ENCODE results near the gene CHAT.

CHAT gene

DNA sequence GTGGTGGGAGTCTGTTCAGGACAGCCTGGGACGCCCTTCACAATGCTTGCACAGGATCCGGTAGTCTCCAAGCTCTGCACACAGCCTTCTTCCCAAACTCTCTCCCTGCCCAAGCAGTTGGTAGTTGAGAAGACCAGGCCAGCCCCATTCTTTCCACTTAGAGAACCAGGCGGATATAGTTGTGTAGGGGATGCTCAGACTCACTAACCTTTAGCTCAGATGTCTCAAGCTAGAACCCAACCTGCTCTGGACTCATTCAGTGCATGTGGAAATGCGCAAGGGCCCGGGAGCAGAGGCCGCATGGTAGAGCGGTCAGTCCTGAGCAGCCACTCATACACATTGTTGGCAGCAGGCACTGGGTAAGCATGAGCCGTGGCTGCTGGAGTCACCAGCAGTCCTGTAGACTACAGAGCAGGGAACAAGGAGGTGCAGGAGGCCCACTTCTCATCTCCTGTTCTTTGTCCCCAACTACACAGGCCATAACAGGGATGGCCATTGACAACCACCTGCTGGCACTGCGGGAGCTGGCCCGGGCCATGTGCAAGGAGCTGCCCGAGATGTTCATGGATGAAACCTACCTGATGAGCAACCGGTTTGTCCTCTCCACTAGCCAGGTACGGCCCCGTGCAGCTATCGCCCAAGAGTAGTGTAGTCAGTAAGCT is 48.5 kb downstream of the CHAT start:
- Histone ChIP-seq H3K9me3 (replicated peaks; ENCODE audit: insufficient read depth, low read length) (no peaks in the 10 kb centered on the region), H3K79me2 (ENCODE audit: low read length) (no peaks in the 10 kb centered on the region), H3K4me2 (ENCODE audit: low read depth, low read length) (no peak overlapping the region), H3K4me1 (ENCODE audit: low read length) (no peaks in the 10 kb centered on the region), H3K9me2 (replicated peaks; ENCODE audit: insufficient read depth, low read length) (no peaks in the 10 kb centered on the region), H3K27me3 (replicated peaks; ENCODE audit: insufficient read depth, low read length) (no peaks in the 10 kb centered on the region), H2AFZ (ENCODE audit: low read length) (no peak overlapping the region), H3F3A (ENCODE audit: insufficient read depth, low read length) (no peaks in the 10 kb centered on the region), H3K4me3 (ENCODE audit: low read length) (no peak overlapping the region), H3K9ac (ENCODE audit: low read length) (no peak overlapping the region), H4K20me1 (ENCODE audit: insufficient read depth, low read length) (no peaks in the 10 kb centered on the region), H3K36me3 (replicated peaks; ENCODE audit: insufficient read depth, low read length) (no peaks in the 10 kb centered on the region), H3K27ac (ENCODE audit: low read length) (no peak overlapping the region)
- TF ChIP-seq EZH2phosphoT487 (IDR thresholded peaks at IDR 0.05; ENCODE audit: low read length) (no peak), EZH2 (optimal IDR thresholded peaks at IDR 0.05; ENCODE audit: low read depth, low read length) (no peak)
- TF ChIP-seq, protein P1, sequence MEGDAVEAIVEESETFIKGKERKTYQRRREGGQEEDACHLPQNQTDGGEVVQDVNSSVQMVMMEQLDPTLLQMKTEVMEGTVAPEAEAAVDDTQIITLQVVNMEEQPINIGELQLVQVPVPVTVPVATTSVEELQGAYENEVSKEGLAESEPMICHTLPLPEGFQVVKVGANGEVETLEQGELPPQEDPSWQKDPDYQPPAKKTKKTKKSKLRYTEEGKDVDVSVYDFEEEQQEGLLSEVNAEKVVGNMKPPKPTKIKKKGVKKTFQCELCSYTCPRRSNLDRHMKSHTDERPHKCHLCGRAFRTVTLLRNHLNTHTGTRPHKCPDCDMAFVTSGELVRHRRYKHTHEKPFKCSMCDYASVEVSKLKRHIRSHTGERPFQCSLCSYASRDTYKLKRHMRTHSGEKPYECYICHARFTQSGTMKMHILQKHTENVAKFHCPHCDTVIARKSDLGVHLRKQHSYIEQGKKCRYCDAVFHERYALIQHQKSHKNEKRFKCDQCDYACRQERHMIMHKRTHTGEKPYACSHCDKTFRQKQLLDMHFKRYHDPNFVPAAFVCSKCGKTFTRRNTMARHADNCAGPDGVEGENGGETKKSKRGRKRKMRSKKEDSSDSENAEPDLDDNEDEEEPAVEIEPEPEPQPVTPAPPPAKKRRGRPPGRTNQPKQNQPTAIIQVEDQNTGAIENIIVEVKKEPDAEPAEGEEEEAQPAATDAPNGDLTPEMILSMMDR (IDR thresholded peaks at IDR 0.05; ENCODE audit: low read length), result no peak
- DNase-seq, result no peak

DNA sequence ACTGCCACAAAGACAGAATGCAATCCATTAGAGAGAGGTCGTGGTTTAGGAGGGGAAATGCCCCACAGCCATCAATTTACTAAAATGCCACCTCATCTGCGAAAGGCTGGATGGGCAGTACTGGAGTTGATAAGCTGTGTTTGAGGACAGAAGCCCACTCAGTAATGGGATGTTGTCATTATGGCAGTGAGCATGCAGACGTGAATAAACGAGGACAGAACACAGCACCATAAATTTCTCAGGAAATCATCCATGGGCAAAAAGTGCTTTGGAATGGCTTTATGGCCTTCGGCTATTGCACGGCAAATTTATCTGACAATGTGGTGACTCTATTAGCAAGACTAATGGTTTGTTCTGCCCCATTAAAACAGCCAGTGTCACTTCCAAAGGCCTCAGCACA is 49.8 kb downstream of the CHAT start:
- Histone ChIP-seq H3K27me3 (replicated peaks; ENCODE audit: insufficient read depth, low read length) (no peaks in the 10 kb centered on the region), H3K4me2 (ENCODE audit: low read depth, low read length) (no peak overlapping the region), H3K4me3 (ENCODE audit: low read length) (no peak overlapping the region), H3K36me3 (replicated peaks; ENCODE audit: insufficient read depth, low read length) (no peaks in the 10 kb centered on the region), H3K79me2 (ENCODE audit: low read length) (no peaks in the 10 kb centered on the region), H3K27ac (ENCODE audit: low read length) (no peak overlapping the region), H3K9ac (ENCODE audit: low read length) (no peak overlapping the region), H2AFZ (ENCODE audit: low read length) (no peak overlapping the region), H3K9me2 (replicated peaks; ENCODE audit: insufficient read depth, low read length) (no peaks in the 10 kb centered on the region), H3K9me3 (replicated peaks; ENCODE audit: insufficient read depth, low read length) (no peaks in the 10 kb centered on the region), H4K20me1 (ENCODE audit: insufficient read depth, low read length) (no peaks in the 10 kb centered on the region), H3F3A (ENCODE audit: insufficient read depth, low read length) (no peaks in the 10 kb centered on the region), H3K4me1 (ENCODE audit: low read length) (no peaks in the 10 kb centered on the region)
- TF ChIP-seq, protein P1 (IDR thresholded peaks at IDR 0.05; ENCODE audit: low read length), result no peak
- TF ChIP-seq EZH2 (optimal IDR thresholded peaks at IDR 0.05; ENCODE audit: low read depth, low read length), result no peak
- no peak for TF ChIP-seq EZH2phosphoT487 (IDR thresholded peaks at IDR 0.05; ENCODE audit: low read length)
- no peak for DNase-seq

DNA sequence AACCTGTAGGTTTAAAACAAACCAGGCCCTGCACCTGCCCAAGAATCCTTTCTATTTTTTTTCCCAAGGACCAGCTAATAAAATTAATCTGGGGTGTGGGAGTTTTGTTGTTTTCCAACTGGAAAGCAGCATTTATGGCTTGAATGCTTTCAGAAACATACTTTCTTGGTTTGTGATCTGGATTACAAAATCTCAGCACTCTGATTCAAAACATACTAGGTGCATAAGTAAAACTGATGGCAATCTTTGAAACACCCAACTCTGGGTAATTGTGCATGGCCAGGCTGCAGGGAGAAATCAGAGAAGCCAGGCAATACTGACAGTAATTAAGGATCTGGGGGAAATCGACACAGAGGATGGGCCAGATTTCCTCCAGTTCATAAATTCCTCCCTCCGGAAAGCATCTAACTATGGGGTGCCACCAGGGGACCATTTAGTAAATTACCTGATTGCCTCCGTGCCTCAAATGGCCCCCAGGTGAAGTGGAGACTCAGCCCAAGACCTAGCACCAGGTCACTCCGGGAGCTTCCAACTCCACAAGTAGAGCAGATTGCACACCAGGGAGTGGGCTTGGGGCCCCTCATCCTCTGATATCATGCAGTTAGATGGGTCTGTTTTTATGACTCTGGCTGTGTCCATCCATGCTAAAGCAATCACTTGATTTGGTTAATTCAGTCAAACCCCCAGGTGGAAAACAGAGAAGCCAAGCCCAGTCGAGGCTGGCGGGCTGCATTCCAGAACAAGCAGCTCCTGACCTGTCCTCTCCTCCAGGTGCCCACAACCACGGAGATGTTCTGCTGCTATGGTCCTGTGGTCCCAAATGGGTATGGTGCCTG is 50.4 kb downstream of the CHAT start:
- TF ChIP-seq, protein P1 (IDR thresholded peaks at IDR 0.05; ENCODE audit: low read length), result no peak
- TF ChIP-seq EZH2 (optimal IDR thresholded peaks at IDR 0.05; ENCODE audit: low read depth, low read length), result no peak
- TF ChIP-seq EZH2phosphoT487 (IDR thresholded peaks at IDR 0.05; ENCODE audit: low read length), result no peak
- Histone ChIP-seq H3K4me2 (ENCODE audit: low read depth, low read length) (no peak overlapping the region), H3K27ac (ENCODE audit: low read length) (no peak overlapping the region), H3F3A (ENCODE audit: insufficient read depth, low read length) (no peaks in the 10 kb centered on the region), H3K9ac (ENCODE audit: low read length) (no peak overlapping the region), H3K27me3 (replicated peaks; ENCODE audit: insufficient read depth, low read length) (no peaks in the 10 kb centered on the region), H3K9me3 (replicated peaks; ENCODE audit: insufficient read depth, low read length) (no peaks in the 10 kb centered on the region), H3K36me3 (replicated peaks; ENCODE audit: insufficient read depth, low read length) (no peaks in the 10 kb centered on the region), H3K4me1 (ENCODE audit: low read length) (no peaks in the 10 kb centered on the region), H3K79me2 (ENCODE audit: low read length) (no peaks in the 10 kb centered on the region), H4K20me1 (ENCODE audit: insufficient read depth, low read length) (no peaks in the 10 kb centered on the region), H2AFZ (ENCODE audit: low read length) (no peak overlapping the region), H3K9me2 (replicated peaks; ENCODE audit: insufficient read depth, low read length) (no peaks in the 10 kb centered on the region), H3K4me3 (ENCODE audit: low read length) (no peak overlapping the region)
- no peak for DNase-seq
